Nephron progenitor cell (in vitro differentiated cells): Measurements from ENCODE around the gene ADORA2B.
"Not testable (repeated sequence)": the region's sequence is repeated elsewhere in the genome, so short reads cannot be mapped to it uniquely, and the experiment has no call there.

Experiments
- DNase-seq: peaks from one replicate; pipeline ENCODE4 v3.0.0; 2021
- H3K27ac Mint-ChIP-seq: 2 replicates; pipeline ENCODE4 v1.8.0; 2021; ENCODE audit warnings: mild to moderate bottlenecking, moderate library complexity, mixed read lengths
- H3K27me3 Mint-ChIP-seq: 2 replicates; pipeline ENCODE4 v1.8.0; 2021; ENCODE audit warnings: mild to moderate bottlenecking, low read depth, mixed read lengths; ENCODE audit not compliant: poor library complexity
- H3K36me3 Mint-ChIP-seq: 2 replicates; pipeline ENCODE4 v1.8.0; 2021; ENCODE audit warnings: low read depth, mixed read lengths
- H3K4me1 Mint-ChIP-seq: 2 replicates; pipeline ENCODE4 v1.8.0; 2021; ENCODE audit warnings: mixed read lengths
- H3K4me3 Mint-ChIP-seq: 2 replicates; pipeline ENCODE4 v1.8.0; 2021; ENCODE audit warnings: mild to moderate bottlenecking, moderate library complexity, mixed read lengths
- H3K9me3 Mint-ChIP-seq: 2 replicates; pipeline ENCODE4 v1.8.0; 2021; ENCODE audit warnings: mild to moderate bottlenecking, moderate library complexity, mixed read lengths
- CTCF ChIP-seq: fragments of 200-600 bp; sonication (generic); IDR thresholded peaks from 2 replicates; pipeline ENCODE4 v1.5.0; 2021; ENCODE audit warnings: antibody characterized with exemption

ADORA2B gene

GRCh38 chr17:15908378-15908777, 36.6 kb upstream of the ADORA2B start:
- Mint-ChIP-seq H3K27ac (no peak overlapping the region), H3K36me3 (no peaks in the 10 kb centered on the region), H3K27me3 (peaks cover 6% of the 10 kb centered on the region), H3K4me1 (peaks cover 9% of the 10 kb centered on the region), H3K9me3 (no peaks in the 10 kb centered on the region), H3K4me3 (no peak overlapping the region)
- no peak for TF ChIP-seq CTCF
- no peak for DNase-seq

- Mint-ChIP-seq H3K36me3 (no peaks in the 10 kb centered on the region), H3K4me1 (peaks cover 9% of the 10 kb centered on the region), H3K27me3 (peaks cover 6% of the 10 kb centered on the region), H3K4me3 (no peak overlapping the region), H3K27ac (no peak overlapping the region), H3K9me3 (no peaks in the 10 kb centered on the region)
- DNase-seq, result no peak
- TF ChIP-seq CTCF, result no peak
These were observed 35.4 kb upstream of the ADORA2B start for GRCh38 chr17:15909481-15909991.

GRCh38 chr17:15910791-15911190, 34.1 kb upstream of the ADORA2B start:
- peaks cover 11% of the 10 kb centered on the region for H3K4me1 Mint-ChIP-seq
- H3K27me3 Mint-ChIP-seq, result peaks cover 10% of the 10 kb centered on the region
- H3K9me3 Mint-ChIP-seq, result peaks cover 4% of the 10 kb centered on the region
- H3K4me3 Mint-ChIP-seq, result no peak overlapping the region
- no peaks in the 10 kb centered on the region for H3K36me3 Mint-ChIP-seq
- DNase-seq, result no peak
- no peak overlapping the region for H3K27ac Mint-ChIP-seq
- no peak for TF ChIP-seq CTCF

- DNase-seq, H3K9me3 Mint-ChIP-seq, H3K4me3 Mint-ChIP-seq, H3K36me3 Mint-ChIP-seq, H3K27ac Mint-ChIP-seq: not testable (repeated sequence)
- Mint-ChIP-seq H3K4me1 (peaks cover 18% of the 10 kb centered on the region), H3K27me3 (peaks cover 10% of the 10 kb centered on the region)
These were observed 33.2 kb upstream of the ADORA2B start for GRCh38 chr17:15911701-15912100.

- H3K9me3 Mint-ChIP-seq, result peaks cover 4% of the 10 kb centered on the region
- no peak for TF ChIP-seq CTCF
- no peaks in the 10 kb centered on the region for H3K36me3 Mint-ChIP-seq
- H3K4me3 Mint-ChIP-seq, result no peak overlapping the region
- DNase-seq, result no peak
- peaks cover 10% of the 10 kb centered on the region for H3K27me3 Mint-ChIP-seq
- no peak overlapping the region for H3K27ac Mint-ChIP-seq
- peaks cover 18% of the 10 kb centered on the region for H3K4me1 Mint-ChIP-seq
These were observed 32.4 kb upstream of the ADORA2B start for GRCh38 chr17:15912416-15912955.

- no peak for TF ChIP-seq CTCF
- Mint-ChIP-seq H3K27ac (no peak overlapping the region), H3K4me1 (peaks cover 27% of the 10 kb centered on the region), H3K27me3 (peaks cover 10% of the 10 kb centered on the region), H3K36me3 (no peaks in the 10 kb centered on the region), H3K4me3 (no peak overlapping the region), H3K9me3 (peaks cover 4% of the 10 kb centered on the region)
- no peak for DNase-seq
These were observed 31.1 kb upstream of the ADORA2B start for GRCh38 chr17:15913826-15914225.
